ENCODE data around the gene POLN. TPM values are rescaled to one million over a fixed set of nuclear protein-coding genes. Genes with fewer than 3 reads are reported as not detected.

POLN gene
- total RNA-seq, 1 experiment from 2014 or later: 0.26 TPM

DNA sequence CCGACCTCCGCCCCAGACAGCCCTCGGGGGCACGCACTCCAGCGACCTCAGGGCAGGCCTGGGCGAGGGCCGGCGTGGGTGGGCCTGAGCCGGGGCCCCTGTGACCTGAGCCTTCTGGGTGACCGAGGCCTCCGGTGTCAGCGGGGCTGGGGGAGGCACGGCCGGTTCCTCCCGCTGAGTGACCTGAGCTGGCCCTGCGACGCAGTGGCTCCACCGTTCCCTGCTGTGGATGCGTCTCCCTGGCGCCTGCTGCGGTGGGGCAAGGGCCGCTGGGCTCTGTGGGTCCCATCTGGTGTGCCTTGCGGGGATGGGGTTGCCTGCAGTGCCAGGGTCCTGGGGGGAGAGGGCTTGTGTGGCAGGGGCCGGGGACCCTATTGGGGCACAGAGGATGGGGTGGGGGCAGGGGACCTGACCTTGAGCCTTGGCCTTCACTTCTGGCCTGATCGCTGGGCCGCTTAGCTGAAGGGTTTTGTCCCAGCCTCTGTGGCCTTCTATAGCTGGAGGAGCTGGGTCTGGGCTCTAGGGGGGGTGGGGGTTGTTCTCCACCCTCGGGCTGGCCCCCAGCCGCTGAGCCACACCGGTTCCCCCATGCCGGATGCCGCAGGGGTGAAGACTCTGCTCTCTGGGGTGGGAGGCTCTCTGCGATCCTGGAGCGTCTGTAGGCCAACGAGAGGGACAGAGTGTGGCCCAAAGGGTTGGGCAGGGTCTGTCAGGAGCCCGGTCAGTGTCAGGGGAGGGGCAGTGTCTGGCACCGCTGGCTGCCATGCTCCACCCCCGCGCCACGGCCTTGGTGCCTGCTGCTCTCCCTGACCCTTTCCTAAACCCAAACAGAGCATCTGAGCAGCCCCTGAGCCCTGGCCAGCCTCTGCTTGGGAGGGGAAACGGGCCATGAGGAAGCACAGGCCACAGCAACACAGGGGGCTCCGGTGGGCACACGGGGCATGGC is 180.5 kb downstream of the POLN start:
- no peak overlapping the region for H3K4me3 ChIP-seq (ENCODE audit: low read length)
- H3K4me1 ChIP-seq (ENCODE audit: insufficient read depth, low read length): no peaks in the 10 kb centered on the region; the same call in 1 of the 2 replicates
- H3K9ac ChIP-seq (ENCODE audit: low read length): no peak overlapping the region
- H3F3A ChIP-seq (ENCODE audit: low read length, unreplicated experiment): no peaks in the 10 kb centered on the region
- ChIA-PET POLR2A (ENCODE audit: unreplicated experiment) (no interaction called here), CTCF (interaction anchor here (0.7 kb wide), 1 partner anchor 77 kb away, joined by 6 read pairs; no protein-coding TSS in a partner anchor)
- H3K9me2 ChIP-seq (replicated peaks; ENCODE audit: low read length): no peaks in the 10 kb centered on the region
- no peaks in the 10 kb centered on the region for H3K9me3 ChIP-seq (ENCODE audit: low read length)
- no peak overlapping the region for H3K4me2 ChIP-seq (ENCODE audit: low read length)
- TF ChIP-seq, protein P1, sequence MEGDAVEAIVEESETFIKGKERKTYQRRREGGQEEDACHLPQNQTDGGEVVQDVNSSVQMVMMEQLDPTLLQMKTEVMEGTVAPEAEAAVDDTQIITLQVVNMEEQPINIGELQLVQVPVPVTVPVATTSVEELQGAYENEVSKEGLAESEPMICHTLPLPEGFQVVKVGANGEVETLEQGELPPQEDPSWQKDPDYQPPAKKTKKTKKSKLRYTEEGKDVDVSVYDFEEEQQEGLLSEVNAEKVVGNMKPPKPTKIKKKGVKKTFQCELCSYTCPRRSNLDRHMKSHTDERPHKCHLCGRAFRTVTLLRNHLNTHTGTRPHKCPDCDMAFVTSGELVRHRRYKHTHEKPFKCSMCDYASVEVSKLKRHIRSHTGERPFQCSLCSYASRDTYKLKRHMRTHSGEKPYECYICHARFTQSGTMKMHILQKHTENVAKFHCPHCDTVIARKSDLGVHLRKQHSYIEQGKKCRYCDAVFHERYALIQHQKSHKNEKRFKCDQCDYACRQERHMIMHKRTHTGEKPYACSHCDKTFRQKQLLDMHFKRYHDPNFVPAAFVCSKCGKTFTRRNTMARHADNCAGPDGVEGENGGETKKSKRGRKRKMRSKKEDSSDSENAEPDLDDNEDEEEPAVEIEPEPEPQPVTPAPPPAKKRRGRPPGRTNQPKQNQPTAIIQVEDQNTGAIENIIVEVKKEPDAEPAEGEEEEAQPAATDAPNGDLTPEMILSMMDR (conservative IDR thresholded peaks at IDR 0.05; ENCODE audit: low read depth, low read length): no peak
- no peak for TF ChIP-seq EZH2phosphoT487 (IDR thresholded peaks at IDR 0.05; ENCODE audit: borderline replicate concordance, low read length)
- TF ChIP-seq EZH2 (IDR thresholded peaks at IDR 0.05; ENCODE audit: low read length, unreplicated experiment): no peak
- no peaks in the 10 kb centered on the region for H3K27me3 ChIP-seq (ENCODE audit: low read length)
- no peaks in the 10 kb centered on the region for H3K79me2 ChIP-seq (ENCODE audit: low read length)
- H3K27ac ChIP-seq (ENCODE audit: low read length): no peak overlapping the region
- H3K36me3 ChIP-seq (ENCODE audit: low read depth, low read length): no peaks in the 10 kb centered on the region
- intact Hi-C loops (cut with micrococcal nuclease): no loop called here
- DNase-seq: no peak
- no peaks in the 10 kb centered on the region for H4K20me1 ChIP-seq (ENCODE audit: low read length)
- H2AFZ ChIP-seq (ENCODE audit: low read length): no peak overlapping the region
- BruUV-seq (replicated peaks): no TSS peak
- no peak for ATAC-seq

DNA sequence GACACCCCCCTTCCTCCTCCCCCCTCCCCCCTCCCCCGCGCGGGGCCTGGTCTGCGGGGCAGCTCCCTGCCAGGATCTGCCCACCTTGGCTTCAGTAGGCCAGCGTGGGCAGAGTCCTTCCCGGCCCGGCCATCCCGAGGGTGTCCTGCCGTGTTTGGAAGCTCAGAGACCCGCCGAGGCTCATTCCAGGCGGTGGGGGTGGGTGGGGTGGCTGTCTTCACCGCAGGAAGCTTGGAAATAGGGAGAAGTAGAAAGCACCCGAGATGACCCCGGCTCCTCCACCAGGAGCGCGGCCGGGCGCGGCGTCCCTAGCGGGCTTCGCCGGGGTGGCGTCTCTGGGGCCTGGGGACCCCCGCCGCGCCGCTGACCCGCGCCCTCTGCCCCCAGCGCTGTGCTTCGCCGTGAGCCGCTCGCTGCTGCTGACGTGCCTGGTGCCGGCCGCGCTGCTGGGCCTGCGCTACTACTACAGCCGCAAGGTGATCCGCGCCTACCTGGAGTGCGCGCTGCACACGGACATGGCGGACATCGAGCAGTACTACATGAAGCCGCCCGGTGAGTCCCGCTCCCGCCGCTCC is 181.2 kb downstream of the POLN start:
- BruUV-seq (replicated peaks): no TSS peak
- Histone ChIP-seq H3K4me3 (ENCODE audit: low read length) (no peak overlapping the region), H3K9ac (ENCODE audit: low read length) (no peak overlapping the region)

More for the DNA sequence above, 181.2 kb downstream of the POLN start:
- no peaks in the 10 kb centered on the region for H3F3A ChIP-seq (ENCODE audit: low read length, unreplicated experiment)
- H3K9me2 ChIP-seq (replicated peaks; ENCODE audit: low read length): no peaks in the 10 kb centered on the region
- TF ChIP-seq, protein P1 (conservative IDR thresholded peaks at IDR 0.05; ENCODE audit: low read depth, low read length): no peak
- TF ChIP-seq EZH2phosphoT487 (IDR thresholded peaks at IDR 0.05; ENCODE audit: borderline replicate concordance, low read length) (no peak), EZH2 (IDR thresholded peaks at IDR 0.05; ENCODE audit: low read length, unreplicated experiment) (no peak)
- H2AFZ ChIP-seq (ENCODE audit: low read length): no peak overlapping the region
- DNase-seq (no peak), ATAC-seq (no peak)
- no peaks in the 10 kb centered on the region; the same call in 1 of the 2 replicates for H3K4me1 ChIP-seq (ENCODE audit: insufficient read depth, low read length)
- intact Hi-C loops (cut with micrococcal nuclease): no loop called here
- H3K36me3 ChIP-seq (ENCODE audit: low read depth, low read length): no peaks in the 10 kb centered on the region
- H3K9me3 ChIP-seq (ENCODE audit: low read length): no peaks in the 10 kb centered on the region
- no peaks in the 10 kb centered on the region for H3K27me3 ChIP-seq (ENCODE audit: low read length)
- POLR2A ChIA-PET (ENCODE audit: unreplicated experiment): no interaction called here
- H3K27ac ChIP-seq (ENCODE audit: low read length): no peak overlapping the region
- no peaks in the 10 kb centered on the region for H3K79me2 ChIP-seq (ENCODE audit: low read length)
- no peak overlapping the region for H3K4me2 ChIP-seq (ENCODE audit: low read length)
- CTCF ChIA-PET: no interaction called here
- H4K20me1 ChIP-seq (ENCODE audit: low read length): no peaks in the 10 kb centered on the region

Data from PC-3 (cell line).